HG03575 (cell line): ENCODE measurements around the gene ATN1.
"Not testable (repeated sequence)": the region's sequence is repeated elsewhere in the genome, so short reads cannot be mapped to it uniquely, and the experiment has no call there.

Experiments used
- ATAC-seq: cut with Tn5 transposase; IDR thresholded peaks from one replicate; pipeline ENCODE4 v1.9.1; 2021; ENCODE audit not compliant: unreplicated experiment, insufficient number of reproducible peaks, low FRiP score; ENCODE audit errors: extremely low read depth

ATN1 gene

GRCh38 chr12:6899837-6900519 lies 27.8 kb upstream of the ATN1 start:
- no peak for ATAC-seq

- no peak for ATAC-seq
Measured at GRCh38 chr12:6902448-6902847, 25.3 kb upstream of the ATN1 start.

- ATAC-seq, result no peak
Measured at GRCh38 chr12:6903722-6904121, 24.0 kb upstream of the ATN1 start.

- ATAC-seq, result no peak
Measured at GRCh38 chr12:6904280-6905276, 23.2 kb upstream of the ATN1 start, which contains the start of gene LRRC23. LRRC23 (plus strand) TSS chr12:6904822; CDS start chr12:6905634, 812 bp downstream.

- ATAC-seq, result no peak
Measured at GRCh38 chr12:6905414-6906040, 22.2 kb upstream of the ATN1 start.

GRCh38 chr12:6908141-6908540 lies 19.6 kb upstream of the ATN1 start:
- ATAC-seq, result not testable (repeated sequence)

GRCh38 chr12:6909421-6910145 lies 18.2 kb upstream of the ATN1 start:
- no peak for ATAC-seq

- no peak for ATAC-seq
Measured at GRCh38 chr12:6912164-6912935, 15.4 kb upstream of the ATN1 start.

- ATAC-seq, result no peak
Measured at GRCh38 chr12:6914246-6914946, 13.4 kb upstream of the ATN1 start, which contains the start of gene ENO2. ENO2 (plus strand) TSS chr12:6914580; CDS start chr12:6915833, 1,253 bp downstream.

GRCh38 chr12:6914947-6915788 lies 12.6 kb upstream of the ATN1 start:
- no peak for ATAC-seq

- no peak for ATAC-seq
Measured at GRCh38 chr12:6915789-6916285, 11.9 kb upstream of the ATN1 start.

GRCh38 chr12:6916426-6917200 lies 11.1 kb upstream of the ATN1 start:
- ATAC-seq, result no peak

GRCh38 chr12:6917491-6918231 lies 10.1 kb upstream of the ATN1 start:
- no peak for ATAC-seq

- ATAC-seq, result no peak
Measured at GRCh38 chr12:6919588-6919987, 8.2 kb upstream of the ATN1 start.

GRCh38 chr12:6921539-6921938 lies 6.2 kb upstream of the ATN1 start:
- no peak for ATAC-seq
